HEK293T (cell line): ENCODE results near the gene YES1.

Experiments
- BHLHE40 ChIP-seq: fragments of 450-650 bp; IDR thresholded peaks from 2 replicates; pipeline ENCODE4 v1.6.1; 2016; ENCODE audit warnings: mild to moderate bottlenecking, moderate library complexity, borderline replicate concordance
- ELF4 ChIP-seq: fragments of 450-650 bp; IDR thresholded peaks from 2 replicates; pipeline ENCODE4 v1.6.1; 2017; ENCODE audit warnings: antibody characterized with exemption
- SP1 ChIP-seq: fragments of 450-650 bp; IDR thresholded peaks from 2 replicates; pipeline ENCODE4 v1.6.1; 2017

GRCh38 chr18:682833-683232 is 129.2 kb downstream of the YES1 start:
- TF ChIP-seq SP1 (no peak), BHLHE40 (no peak), ELF4 (no peak)
